ENCODE measurements around the gene BCL11B.

Gene BCL11B

GRCh38 chr14:99271951-99272631, at the start of gene BCL11B:
TSS of gene BCL11B (minus strand) at chr14:99272197. CDS start at chr14:99271218, 979 bp downstream.
- in situ Hi-C loops (cut with MboI; ENCODE audit: low sequenced_read_pairs) = no loop called here

- in situ Hi-C loops (cut with MboI; ENCODE audit: low sequenced_read_pairs) = no loop called here
These were observed 49.4 kb upstream of the BCL11B start for GRCh38 chr14:99321236-99321925.

DNA sequence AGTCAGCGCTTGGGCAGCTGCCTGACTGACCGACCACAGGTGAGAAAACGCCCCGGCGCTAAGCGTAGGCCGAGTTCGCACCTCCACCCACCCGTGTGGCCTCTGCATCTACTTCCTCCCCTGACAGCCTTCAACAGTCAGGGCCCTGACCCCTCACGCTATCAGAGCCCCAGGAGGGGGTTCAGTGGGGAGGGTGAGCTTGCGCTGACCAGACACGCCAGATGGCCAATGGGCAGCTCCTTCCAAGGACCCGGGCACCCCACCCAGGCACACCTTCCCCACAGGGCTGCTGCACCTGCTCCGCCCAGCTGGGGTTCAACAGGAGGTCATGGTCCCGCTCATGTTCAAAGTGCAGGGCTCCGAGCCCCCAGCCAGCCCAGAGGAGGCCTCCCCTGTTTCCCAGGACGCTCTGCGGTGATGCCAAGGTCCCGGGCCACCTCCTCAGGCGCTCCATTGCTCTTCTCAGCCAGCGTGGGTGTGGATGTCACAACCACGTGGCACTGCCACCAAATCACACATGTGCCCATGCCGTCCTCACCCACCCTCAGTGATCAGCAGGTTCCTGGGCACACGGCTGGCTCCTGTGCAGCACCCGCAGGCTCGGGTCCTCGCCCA, 48.7 kb upstream of the BCL11B start:
- in situ Hi-C loops (cut with MboI; ENCODE audit: low sequenced_read_pairs) = no loop called here

DNA sequence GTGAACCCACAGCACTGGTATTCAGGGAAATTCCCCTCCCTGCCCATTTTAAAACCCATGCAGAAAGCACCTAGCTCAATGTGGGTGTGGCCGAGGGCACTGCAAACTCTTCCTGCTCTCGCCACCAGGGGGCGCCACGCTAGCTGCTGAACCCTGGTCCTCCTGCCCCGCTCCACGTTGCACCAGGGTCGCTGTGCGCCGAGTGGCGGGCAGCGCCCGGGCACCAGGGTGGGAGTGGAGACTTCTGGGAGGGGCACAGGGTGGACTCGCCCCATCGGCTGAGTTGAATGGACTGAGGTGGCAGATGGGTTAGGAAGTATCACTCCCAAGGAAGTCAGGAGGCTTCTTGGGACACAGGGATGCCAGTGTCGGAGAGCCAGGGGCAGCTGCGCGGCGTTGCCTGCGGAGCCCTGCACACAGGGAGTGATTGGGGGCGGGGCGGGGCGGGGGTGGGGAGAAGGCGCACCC, 48.1 kb upstream of the BCL11B start:
- in situ Hi-C loops (cut with MboI; ENCODE audit: low sequenced_read_pairs) = no loop called here

DNA sequence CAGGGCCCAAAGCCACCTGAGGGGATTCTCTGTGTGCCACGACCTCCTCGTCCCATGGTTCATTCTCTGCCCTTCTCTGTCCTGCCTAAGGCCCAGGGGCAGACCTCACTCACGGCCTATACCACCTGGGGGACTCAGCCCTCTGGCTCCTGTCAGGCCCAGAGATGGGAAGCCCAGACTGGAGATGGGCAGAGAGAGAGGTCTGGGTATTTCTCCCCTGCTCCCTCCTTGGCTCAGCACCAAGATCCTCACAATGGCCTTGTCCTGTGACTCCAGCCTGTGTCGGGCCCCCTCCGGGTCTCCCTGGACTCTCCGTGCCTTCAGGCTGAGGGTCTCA, 46.9 kb upstream of the BCL11B start:
- in situ Hi-C loops (cut with MboI; ENCODE audit: low sequenced_read_pairs) = no loop called here

DNA sequence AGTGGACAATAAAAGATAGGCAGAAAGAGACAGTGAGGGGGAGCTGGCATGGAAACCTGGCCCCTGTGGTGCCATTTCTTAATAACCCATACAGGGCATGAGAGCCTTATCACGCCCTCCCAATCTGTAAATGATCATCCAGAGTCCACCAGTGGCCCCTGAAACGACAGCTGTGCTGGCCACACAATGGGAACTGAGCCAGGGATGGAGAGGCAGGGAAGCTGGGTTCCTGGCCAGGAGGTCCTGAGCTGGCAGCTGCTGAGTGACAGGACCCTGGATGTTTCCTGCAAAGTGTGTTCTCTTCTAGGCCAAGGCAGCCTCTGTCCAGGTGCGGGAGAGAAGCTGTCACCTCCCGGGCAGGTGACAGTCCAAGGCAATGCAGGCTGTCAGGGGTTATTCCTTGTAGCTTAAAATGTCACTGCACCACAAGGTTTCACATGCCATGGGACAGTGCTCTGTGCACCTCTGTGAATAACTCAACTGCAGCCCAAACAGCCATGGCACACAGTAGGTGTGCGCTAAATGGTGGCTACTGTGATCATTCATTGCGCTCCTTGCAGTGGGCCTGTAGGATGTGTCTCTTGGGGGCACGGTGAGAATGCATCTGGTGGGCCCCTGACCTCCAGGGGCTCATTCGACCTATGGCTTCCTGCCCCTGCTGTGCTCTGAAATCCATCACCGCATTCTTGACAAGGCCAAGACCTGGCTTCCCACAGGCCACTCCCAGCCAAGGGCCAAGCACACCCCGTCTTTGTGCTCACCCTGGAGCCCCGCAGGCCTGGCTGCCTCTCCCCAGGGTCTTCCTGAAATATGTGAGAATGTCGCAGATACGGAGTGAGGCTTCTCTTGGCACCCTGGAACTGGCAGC, 46.3 kb upstream of the BCL11B start:
- in situ Hi-C loops (cut with MboI; ENCODE audit: low sequenced_read_pairs) = no loop called here

DNA sequence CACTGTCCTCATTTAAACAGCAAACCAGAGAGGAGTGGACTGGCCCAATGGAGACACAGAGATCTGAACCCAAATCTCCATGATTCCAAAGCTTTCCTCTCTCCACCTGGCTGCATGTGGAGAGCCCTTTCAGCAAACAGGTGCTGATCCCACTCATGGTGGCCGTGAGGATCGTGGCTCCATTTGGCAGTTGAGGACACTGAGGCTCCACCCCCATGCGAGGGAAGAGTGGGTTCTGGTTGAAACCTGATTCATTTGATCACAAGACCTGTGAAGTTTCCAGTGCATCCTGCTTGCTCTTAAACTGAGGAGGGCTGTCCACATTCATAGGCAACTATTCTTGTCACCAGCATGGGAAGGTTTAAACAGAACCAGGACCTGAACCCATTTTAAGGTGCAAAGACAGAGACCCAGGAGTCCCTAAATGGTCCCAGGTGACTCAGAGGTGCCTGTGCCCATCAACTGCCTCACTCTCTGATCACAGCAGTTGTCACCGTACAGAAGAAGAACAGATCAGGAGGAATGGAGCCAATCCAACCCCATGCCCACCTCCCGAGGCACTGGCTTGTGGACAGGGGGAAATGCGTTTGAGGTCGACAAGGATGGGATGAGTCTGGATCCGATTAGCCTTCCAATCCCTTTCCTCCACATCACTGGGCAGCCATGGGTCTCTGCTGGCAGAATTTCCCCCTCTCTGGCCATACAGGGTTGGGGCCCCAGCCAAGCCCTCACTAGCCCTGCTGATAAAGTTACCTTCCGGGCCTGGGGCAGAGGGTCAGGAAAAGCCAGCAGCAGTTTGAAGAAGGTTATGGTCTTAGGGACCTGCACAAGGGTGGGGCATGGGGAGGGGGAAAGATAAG, 45.5 kb upstream of the BCL11B start:
- in situ Hi-C loops (cut with MboI; ENCODE audit: low sequenced_read_pairs) = no loop called here

- in situ Hi-C loops (cut with MboI; ENCODE audit: low sequenced_read_pairs) = no loop called here
These were observed 44.5 kb upstream of the BCL11B start for GRCh38 chr14:99316281-99317163.

DNA sequence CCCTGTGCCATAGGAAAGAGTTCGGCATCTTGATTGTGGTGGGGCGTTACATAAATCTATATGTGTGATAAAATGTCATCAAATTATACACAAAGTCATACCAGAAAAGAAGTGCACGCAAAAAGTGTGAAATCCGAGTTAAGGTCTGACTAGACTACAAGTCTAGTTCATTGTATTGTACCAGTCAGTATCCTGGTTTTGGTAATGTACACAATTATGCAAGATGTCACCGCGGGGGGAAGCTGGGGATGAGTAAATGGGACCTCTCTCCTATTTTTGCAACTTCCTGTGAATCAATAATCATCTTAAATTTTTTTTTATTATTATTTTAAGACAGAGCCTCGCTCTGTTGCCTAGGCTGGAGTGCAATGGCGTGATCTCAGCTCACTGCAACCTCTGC, 43.2 kb upstream of the BCL11B start:
- in situ Hi-C loops (cut with MboI; ENCODE audit: low sequenced_read_pairs) = no loop called here

DNA sequence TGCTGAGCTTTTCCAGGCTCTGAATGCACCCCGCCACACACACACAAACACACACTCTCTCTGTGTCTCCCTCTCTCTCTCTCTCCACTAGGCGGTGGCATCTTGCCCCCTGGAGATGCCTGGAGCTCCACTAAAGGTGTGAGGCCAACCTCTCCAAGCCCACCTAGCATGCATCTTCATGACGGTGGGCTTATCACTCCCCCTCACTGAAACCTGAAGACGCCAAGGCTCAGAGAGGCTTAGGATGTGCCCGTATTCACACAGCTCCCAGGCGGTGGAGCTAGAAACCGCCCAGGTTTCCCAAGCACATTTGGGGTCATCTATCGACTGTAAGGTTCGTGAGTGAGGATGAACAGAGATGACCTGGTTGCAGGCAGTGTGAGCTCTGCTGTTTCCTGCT, 42.6 kb upstream of the BCL11B start:
- in situ Hi-C loops (cut with MboI; ENCODE audit: low sequenced_read_pairs) = no loop called here

DNA sequence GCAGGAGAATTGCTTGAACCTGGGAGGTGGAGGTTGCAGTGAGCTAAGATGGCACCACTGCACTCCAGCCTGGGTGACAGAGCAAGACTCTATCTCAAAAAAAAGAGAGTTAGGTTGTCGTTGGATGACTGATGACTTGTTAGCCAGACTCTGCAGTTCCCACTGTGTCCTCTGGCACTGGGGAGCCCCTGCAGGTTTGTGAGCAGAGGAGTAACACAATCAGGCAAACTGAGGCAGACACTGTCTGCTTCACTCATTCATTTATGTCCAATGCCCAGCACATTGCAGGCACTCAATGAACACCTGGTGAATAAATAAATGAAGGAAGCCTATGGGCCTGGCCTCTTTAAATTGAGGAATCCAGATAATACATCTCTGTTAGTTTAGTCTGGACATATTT, 41.2 kb upstream of the BCL11B start:
- in situ Hi-C loops (cut with MboI; ENCODE audit: low sequenced_read_pairs) = no loop called here

GRCh38 chr14:99312106-99312505, 40.1 kb upstream of the BCL11B start:
- in situ Hi-C loops (cut with MboI; ENCODE audit: low sequenced_read_pairs) = no loop called here

GRCh38 chr14:99309220-99309766, 37.3 kb upstream of the BCL11B start:
- in situ Hi-C loops (cut with MboI; ENCODE audit: low sequenced_read_pairs) = no loop called here

- in situ Hi-C loops (cut with MboI; ENCODE audit: low sequenced_read_pairs) = no loop called here
These were observed 32.2 kb upstream of the BCL11B start for GRCh38 chr14:99304208-99304607.

DNA sequence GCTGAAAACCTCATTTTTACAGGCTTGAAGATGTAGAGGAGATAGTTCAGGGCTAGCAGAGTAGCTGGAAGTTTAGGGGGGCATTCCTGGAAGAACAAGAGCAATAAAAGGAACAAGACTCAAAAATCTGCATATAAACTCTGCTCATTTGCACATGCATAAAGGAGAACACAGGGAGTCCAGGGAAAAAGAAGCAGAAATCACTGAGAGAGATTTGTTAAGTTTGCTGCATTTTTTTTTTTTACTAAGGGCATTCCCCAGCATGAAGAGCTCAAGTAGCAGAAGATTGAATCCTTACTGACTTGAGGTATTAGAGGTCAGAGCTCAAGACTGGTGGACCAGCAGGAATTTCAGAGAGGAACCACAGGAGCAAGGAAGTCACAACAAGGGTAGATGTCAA, 28.2 kb upstream of the BCL11B start:
- in situ Hi-C loops (cut with MboI; ENCODE audit: low sequenced_read_pairs) = no loop called here

GRCh38 chr14:99296517-99296916, 24.5 kb upstream of the BCL11B start:
- in situ Hi-C loops (cut with MboI; ENCODE audit: low sequenced_read_pairs) = no loop called here

- in situ Hi-C loops (cut with MboI; ENCODE audit: low sequenced_read_pairs) = no loop called here
These were observed 17.6 kb upstream of the BCL11B start for GRCh38 chr14:99289394-99290189.

- in situ Hi-C loops (cut with MboI; ENCODE audit: low sequenced_read_pairs) = no loop called here
These were observed 17.0 kb upstream of the BCL11B start for GRCh38 chr14:99288948-99289347.

Data from HL-60/S4 treated with phorbol 12-myristate 13-acetate at 8.2 ng/mL for 4 days and 3 days (cell line).